ENCODE results near the gene SHANK3.

SHANK3 gene

GRCh38 chr22:50626314-50626849 lies 46.2 kb upstream of the SHANK3 start:
- TF ChIP-seq MAX (IDR thresholded peaks at IDR 0.05), result no peak

- TF ChIP-seq ZBTB7A (IDR thresholded peaks at IDR 0.05; ENCODE audit: low read depth) (peak; percentile 20; the same call in 1 of the 2 replicates), CREB1 (IDR thresholded peaks at IDR 0.05; ENCODE audit: low read depth) (no peak)
Observed at GRCh38 chr22:50626850-50627641, 45.6 kb upstream of the SHANK3 start.

- TF ChIP-seq REST (IDR thresholded peaks at IDR 0.05; ENCODE audit: low read depth), result 0 out of 2 replicates have a peak, but pooled peaks have one; percentile 9
- TF ChIP-seq NFIC (IDR thresholded peaks at IDR 0.05), result no peak
- no peak for TF ChIP-seq CEBPB (IDR thresholded peaks at IDR 0.05)
- TF ChIP-seq FOXM1 (IDR thresholded peaks at IDR 0.05; ENCODE audit: borderline replicate concordance, low read depth), result no peak
- TF ChIP-seq YY1 (IDR thresholded peaks at IDR 0.05; ENCODE audit: low read depth), result 0 out of 2 replicates have a peak, but pooled peaks have one; percentile 14
- peak; percentile 19 for TF ChIP-seq ZBTB7A (IDR thresholded peaks at IDR 0.05; ENCODE audit: low read depth)
- no peak for TF ChIP-seq CREB1 (IDR thresholded peaks at IDR 0.05; ENCODE audit: low read depth)
- TF ChIP-seq TAF1 (IDR thresholded peaks at IDR 0.05; ENCODE audit: low read depth), result peak; percentile 83
- TF ChIP-seq USF1 (IDR thresholded peaks at IDR 0.05), result no peak
- peak; percentile 28; the same call in 1 of the 2 replicates for TF ChIP-seq TCF12 (IDR thresholded peaks at IDR 0.05; ENCODE audit: low read depth)
- no peak for TF ChIP-seq EP300 (IDR thresholded peaks at IDR 0.05; ENCODE audit: borderline replicate concordance)
- TF ChIP-seq RAD21 (IDR thresholded peaks at IDR 0.05; ENCODE audit: low read depth), result peak; percentile 25; the same call in 1 of the 2 replicates
- TF ChIP-seq MAX (IDR thresholded peaks at IDR 0.05), result peak; percentile 83
- TF ChIP-seq EGR1 (IDR thresholded peaks at IDR 0.05), result peak; percentile 25; the same call in 1 of the 2 replicates
- no peak for TF ChIP-seq TEAD4 (IDR thresholded peaks at IDR 0.05)
Observed at GRCh38 chr22:50627642-50628542, 44.7 kb upstream of the SHANK3 start, which contains the start of gene ARSA. ARSA (minus strand) TSS chr22:50628152; CDS start chr22:50627779, 373 bp downstream.

- TF ChIP-seq MAX (IDR thresholded peaks at IDR 0.05) (no peak), YY1 (IDR thresholded peaks at IDR 0.05; ENCODE audit: low read depth) (no peak), TAF1 (IDR thresholded peaks at IDR 0.05; ENCODE audit: low read depth) (no peak), CEBPB (IDR thresholded peaks at IDR 0.05) (no peak), USF1 (IDR thresholded peaks at IDR 0.05) (no peak), EGR1 (IDR thresholded peaks at IDR 0.05) (no peak), TEAD4 (IDR thresholded peaks at IDR 0.05) (no peak), NFIC (IDR thresholded peaks at IDR 0.05) (no peak), CREB1 (IDR thresholded peaks at IDR 0.05; ENCODE audit: low read depth) (no peak), RAD21 (IDR thresholded peaks at IDR 0.05; ENCODE audit: low read depth) (no peak), ZBTB7A (IDR thresholded peaks at IDR 0.05; ENCODE audit: low read depth) (no peak), EP300 (IDR thresholded peaks at IDR 0.05; ENCODE audit: borderline replicate concordance) (no peak), REST (IDR thresholded peaks at IDR 0.05; ENCODE audit: low read depth) (no peak), TCF12 (IDR thresholded peaks at IDR 0.05; ENCODE audit: low read depth) (no peak), FOXM1 (IDR thresholded peaks at IDR 0.05; ENCODE audit: borderline replicate concordance, low read depth) (no peak)
Observed at GRCh38 chr22:50628543-50629134, 44.0 kb upstream of the SHANK3 start.

All from Ishikawa (cell line).